ENCODE measurements around the gene CADM1.

DNA sequence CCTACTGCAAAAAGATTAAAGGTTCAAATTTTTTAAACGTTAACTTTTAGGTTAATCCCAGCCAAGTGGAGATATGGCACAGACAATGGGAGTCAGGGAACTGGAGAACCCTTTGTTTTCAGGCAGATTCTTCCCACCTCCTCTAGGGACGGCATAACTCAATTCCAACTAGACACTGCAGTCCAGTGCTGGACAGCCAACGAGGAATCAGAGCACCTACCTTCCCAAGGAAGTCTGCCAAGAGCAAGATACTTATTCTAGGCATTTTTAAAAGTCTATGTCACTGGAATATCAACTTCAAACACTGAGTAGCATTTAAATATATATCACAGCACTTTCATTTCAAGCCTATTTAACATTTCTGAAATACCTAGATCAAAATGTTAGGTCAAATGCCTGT is 7.3 kb downstream of the CADM1 start:
- TF ChIP-seq GATA2 (IDR thresholded peaks at IDR 0.05; ENCODE audit: low read depth, low read length): no peak
- no peak for TF ChIP-seq GATA3 (IDR thresholded peaks at IDR 0.05; ENCODE audit: low read depth, low read length)

Measured in SH-SY5Y (cell line).